Stimulated activated CD8-positive, alpha-beta memory T cell treated with anti-CD3 and anti-CD28 coated beads, Interleukin-15, amount 100 ng/mL, for 1 hour (primary cell): Measurements from ENCODE around the gene KCNQ1.

Experiments used
- DNase-seq: peaks from one replicate; pipeline ENCODE4 v3.0.0-alpha.2; 2020; ENCODE audit warnings: low read depth

Gene KCNQ1

GRCh38 chr11:2444821-2445745 lies at the start of gene KCNQ1:
Gene KCNQ1 (plus strand): TSS chr11:2445008. CDS start chr11:2445099, 91 bp downstream.
- no peak for DNase-seq

GRCh38 chr11:2395211-2395730 lies 49.5 kb upstream of the KCNQ1 start:
- no peak for DNase-seq

DNA sequence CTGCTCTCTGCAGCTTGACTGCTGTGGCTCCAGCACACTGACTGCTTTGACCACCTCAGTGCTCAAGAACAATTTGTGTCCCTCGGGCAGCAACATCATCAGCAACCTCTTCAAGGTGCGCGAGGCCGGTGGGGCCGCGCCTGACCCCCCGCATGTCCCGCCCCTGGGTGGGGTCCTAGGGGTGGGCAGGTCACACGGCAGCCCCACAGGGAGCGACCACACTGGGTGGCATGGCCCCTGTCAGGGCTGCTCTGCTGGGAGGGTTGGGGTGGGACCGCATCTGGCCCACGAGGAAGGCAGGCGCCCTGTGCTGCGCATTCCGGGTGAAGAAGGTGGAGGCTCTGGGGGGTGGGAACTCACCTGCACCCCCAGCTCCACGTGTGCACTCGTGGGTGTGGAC lies 49.0 kb upstream of the KCNQ1 start:
- DNase-seq = no peak

GRCh38 chr11:2396471-2396870 lies 48.3 kb upstream of the KCNQ1 start:
- DNase-seq = no peak

GRCh38 chr11:2397005-2397404 lies 47.8 kb upstream of the KCNQ1 start:
- DNase-seq = no peak

DNA sequence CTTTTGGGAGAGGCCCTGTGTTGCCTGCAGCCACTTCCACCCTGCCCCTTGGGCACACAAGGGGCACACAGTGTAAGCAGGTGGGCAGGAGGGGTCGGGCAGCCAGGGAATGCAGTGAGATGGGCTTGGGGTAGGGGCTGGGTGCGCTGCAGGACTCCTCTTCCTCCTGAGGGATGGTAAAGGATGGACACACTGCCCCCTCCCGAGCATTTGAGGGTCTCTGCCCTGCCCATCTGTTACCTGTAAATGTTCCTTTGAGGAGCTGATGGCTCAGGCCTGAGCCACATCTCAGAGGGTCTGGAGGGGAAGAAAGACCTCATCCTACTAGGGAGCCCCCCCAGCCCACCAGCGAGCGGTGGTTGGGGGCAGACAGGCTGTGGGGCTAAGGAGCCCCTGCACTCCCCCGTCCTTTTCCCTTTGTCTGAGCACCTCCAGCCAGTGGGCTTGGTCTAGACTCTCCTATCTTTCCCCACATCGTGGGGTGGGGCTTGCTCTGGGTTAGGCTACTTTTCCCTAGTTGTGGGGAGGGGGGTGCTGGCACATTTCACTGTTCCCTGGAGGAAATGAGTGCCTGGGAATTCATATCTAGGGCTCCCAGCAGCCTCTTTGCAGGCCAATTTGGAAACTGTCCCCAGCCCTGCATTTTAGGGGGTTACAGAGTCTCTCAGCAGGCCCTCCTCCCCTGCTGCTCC lies 46.0 kb upstream of the KCNQ1 start:
- DNase-seq = no peak

GRCh38 chr11:2399488-2400068 lies 45.2 kb upstream of the KCNQ1 start:
- no peak for DNase-seq

- peak; percentile 98 for DNase-seq
These were observed 44.6 kb upstream of the KCNQ1 start, which contains the start of gene TSSC4 for GRCh38 chr11:2400069-2400761. Gene TSSC4 (plus strand): TSS chr11:2400750. CDS start chr11:2402634, 1,884 bp downstream.

DNA sequence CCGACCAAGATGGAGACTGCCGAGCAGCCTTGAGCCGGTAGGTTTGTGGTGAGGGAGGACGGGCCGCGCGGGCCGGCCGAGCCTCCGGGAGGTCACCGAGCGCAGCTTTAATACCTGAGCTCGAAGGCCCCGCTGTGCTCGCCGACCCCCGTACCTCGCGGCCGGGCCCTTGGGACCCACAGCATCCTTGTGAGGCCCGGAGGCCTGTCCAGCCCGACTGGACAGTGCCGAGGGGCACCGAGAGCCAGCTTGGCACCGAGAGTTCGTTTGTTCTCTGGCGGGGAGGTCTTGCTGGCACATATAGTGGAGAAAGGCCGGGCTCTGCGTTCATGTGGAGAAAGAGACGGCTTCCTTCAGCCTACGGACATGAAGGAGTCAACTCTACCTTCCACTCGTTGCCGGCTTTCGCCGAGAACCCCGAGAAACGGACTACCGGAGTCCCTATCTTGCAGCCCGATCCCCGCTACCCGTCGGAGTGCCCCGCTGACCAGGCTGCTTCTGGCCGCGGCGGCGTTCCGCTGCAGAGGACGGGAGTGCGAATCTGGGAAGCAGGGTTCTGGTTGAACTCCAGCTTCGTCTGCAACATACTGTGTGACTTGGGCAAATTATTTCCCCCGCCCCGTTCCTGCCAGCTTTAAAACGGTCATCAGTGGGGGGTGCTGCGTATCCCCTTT lies 43.9 kb upstream of the KCNQ1 start:
- no peak for DNase-seq

GRCh38 chr11:2401436-2401984 lies 43.3 kb upstream of the KCNQ1 start:
- no peak for DNase-seq

- DNase-seq = no peak
These were observed 42.7 kb upstream of the KCNQ1 start for GRCh38 chr11:2402106-2402505.

DNA sequence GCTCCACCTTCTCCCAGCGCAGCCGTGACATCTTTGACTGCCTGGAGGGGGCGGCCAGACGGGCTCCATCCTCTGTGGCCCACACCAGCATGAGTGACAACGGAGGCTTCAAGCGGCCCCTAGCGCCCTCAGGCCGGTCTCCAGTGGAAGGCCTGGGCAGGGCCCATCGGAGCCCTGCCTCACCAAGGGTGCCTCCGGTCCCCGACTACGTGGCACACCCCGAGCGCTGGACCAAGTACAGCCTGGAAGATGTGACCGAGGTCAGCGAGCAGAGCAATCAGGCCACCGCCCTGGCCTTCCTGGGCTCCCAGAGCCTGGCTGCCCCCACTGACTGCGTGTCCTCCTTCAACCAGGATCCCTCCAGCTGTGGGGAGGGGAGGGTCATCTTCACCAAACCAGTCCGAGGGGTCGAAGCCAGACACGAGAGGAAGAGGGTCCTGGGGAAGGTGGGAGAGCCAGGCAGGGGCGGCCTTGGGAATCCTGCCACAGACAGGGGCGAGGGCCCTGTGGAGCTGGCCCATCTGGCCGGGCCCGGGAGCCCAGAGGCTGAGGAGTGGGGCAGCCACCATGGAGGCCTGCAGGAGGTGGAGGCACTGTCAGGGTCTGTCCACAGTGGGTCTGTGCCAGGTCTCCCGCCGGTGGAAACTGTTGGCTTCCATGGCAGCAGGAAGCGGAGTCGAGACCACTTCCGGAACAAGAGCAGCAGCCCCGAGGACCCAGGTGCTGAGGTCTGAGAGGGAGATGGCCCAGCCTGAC lies 41.7 kb upstream of the KCNQ1 start:
- DNase-seq = no peak

GRCh38 chr11:2404735-2405196 lies 40.0 kb upstream of the KCNQ1 start:
- no peak for DNase-seq

- DNase-seq = no peak
These were observed 38.4 kb upstream of the KCNQ1 start for GRCh38 chr11:2406451-2406850.

GRCh38 chr11:2406878-2407410 lies 37.9 kb upstream of the KCNQ1 start:
- DNase-seq = no peak

GRCh38 chr11:2408671-2409070 lies 36.1 kb upstream of the KCNQ1 start:
- no peak for DNase-seq

DNA sequence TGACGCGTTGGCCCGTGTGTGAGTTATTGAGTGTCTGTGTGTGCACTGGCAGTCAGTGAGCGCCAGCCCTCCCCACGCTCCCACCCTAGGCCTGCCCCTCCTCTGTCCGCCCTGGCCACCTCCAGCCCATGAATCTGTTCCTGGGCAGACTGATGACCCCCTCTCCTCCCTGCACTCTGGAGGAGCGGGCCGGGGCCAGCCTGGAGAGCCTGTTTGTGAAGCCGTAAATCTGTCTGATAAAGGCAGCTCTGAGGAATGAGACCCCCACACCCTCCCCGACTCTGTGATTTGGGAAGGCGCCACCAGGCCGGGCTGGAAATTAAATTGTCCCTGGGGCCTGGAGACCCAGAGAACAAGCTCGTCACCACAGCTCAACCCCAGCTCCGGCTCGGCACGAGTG lies 35.7 kb upstream of the KCNQ1 start:
- DNase-seq = no peak

DNA sequence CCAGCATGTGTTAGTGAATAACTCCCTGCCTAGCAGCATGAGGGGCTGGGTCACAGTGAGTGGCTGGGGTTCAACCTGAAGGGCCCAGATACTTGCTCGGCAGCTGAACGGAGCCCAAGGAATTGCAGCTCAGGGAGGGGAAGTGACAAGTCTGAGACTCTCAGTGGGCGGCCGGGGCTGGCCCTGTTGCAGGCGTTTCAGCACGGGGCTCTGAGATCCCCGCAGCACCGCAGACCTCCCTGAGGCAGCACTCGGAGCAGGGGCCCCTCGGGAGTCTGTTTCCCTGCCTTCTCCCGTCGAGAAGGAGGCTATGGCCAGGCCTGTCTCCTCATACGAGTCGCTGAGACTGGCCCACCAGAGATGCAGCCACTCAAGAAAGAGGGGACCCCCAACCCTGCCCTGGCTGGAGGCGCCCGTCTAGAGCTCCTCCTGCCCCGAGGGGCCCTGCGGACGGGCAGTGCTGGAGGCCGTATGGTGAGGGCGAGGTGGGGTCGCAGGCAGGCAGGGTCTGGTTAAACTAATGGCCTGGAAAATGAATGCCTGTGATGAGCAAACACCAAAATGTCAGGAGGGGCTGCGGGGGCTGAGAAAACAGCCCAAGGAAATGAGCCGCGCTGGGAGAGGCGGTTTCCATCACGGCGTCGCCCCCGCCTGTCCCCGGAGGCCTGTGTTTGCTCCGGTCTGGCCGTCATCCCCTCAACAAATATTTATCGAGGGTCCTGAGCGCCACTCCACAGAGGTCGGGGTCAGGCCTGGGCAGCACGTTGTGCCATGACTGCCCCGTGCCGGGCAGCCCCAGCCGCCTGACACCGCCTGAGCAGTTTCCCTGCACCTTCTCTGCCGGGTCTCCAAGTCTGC lies 35.0 kb upstream of the KCNQ1 start:
- no peak for DNase-seq

DNA sequence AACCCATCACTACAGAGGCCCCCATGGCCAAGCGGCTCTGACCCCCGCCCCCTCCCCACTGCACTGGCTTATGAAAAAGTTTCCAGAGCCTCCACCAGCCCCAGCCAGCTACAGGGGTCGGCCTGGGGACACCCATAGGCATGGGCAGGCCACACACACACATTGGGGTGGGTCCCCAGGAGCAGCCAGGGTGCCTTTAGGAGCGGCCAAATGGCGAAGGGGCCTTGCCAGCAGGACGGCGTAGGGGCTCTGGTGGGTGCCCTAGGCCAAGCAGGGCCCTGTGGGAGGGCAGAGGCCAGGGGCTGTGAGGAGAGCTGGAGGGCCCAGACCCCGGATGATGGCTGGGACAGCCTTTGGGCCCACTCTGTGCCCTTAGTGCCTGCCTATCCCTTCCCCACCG lies 34.2 kb upstream of the KCNQ1 start:
- no peak for DNase-seq
